Measurements from ENCODE around the gene LRIG1. TPM values are rescaled to one million over a fixed set of nuclear protein-coding genes. Genes with fewer than 3 reads are reported as not detected.

Gene LRIG1
- total and polyA plus RNA-seq, 9 of the 15 experiments (the other 6 are each of a cell fraction or from before 2014, with no cell fraction given), result 0.05 to 0.38 (median 0.13) TPM; not detected in 3

- no peak for TF ChIP-seq NEUROD1 (IDR thresholded peaks at IDR 0.05; ENCODE audit: borderline replicate concordance, low read depth, low read length, partially characterized antibody)
- TF ChIP-seq SIN3A (IDR thresholded peaks at IDR 0.05; ENCODE audit: borderline replicate concordance in 2 of 2, control insufficient read depth in 1 of 2, low read depth in 2 of 2, low read length in 2 of 2), result no peak
- no peak for TF ChIP-seq ETV6 (IDR thresholded peaks at IDR 0.05; ENCODE audit: borderline replicate concordance in 1 of 2, low read depth in 2 of 2, low read length in 1 of 2)
- TF ChIP-seq ETV6 (CRISPR knock-in tag; IDR thresholded peaks at IDR 0.05; ENCODE audit: borderline replicate concordance), result no peak
- TF ChIP-seq RBFOX2 (IDR thresholded peaks at IDR 0.05; ENCODE audit: low read depth, low read length), result no peak
- TF ChIP-seq ZNF57 (CRISPR knock-in tag; IDR thresholded peaks at IDR 0.05), result no peak
- no peak for TF ChIP-seq ZKSCAN1 (IDR thresholded peaks at IDR 0.05; ENCODE audit: low read depth, low read length)
- no peak for TF ChIP-seq ZNF778 (CRISPR knock-in tag; IDR thresholded peaks at IDR 0.05)
- TF ChIP-seq HMG20B (CRISPR knock-in tag; IDR thresholded peaks at IDR 0.05), result no peak
- TF ChIP-seq MAFK (IDR thresholded peaks at IDR 0.05; ENCODE audit: low read length), result no peak
- TF ChIP-seq POLR2H (tag; IDR thresholded peaks at IDR 0.05; ENCODE audit: low read depth), result no peak
- TF ChIP-seq ZNF165 (CRISPR knock-in tag; IDR thresholded peaks at IDR 0.05; ENCODE audit: borderline replicate concordance), result no peak
- TF ChIP-seq NR2C1 (IDR thresholded peaks at IDR 0.05), result no peak
- TF ChIP-seq NR2C1 (tag; IDR thresholded peaks at IDR 0.05), result 0 out of 2 replicates have a peak, but pooled peaks have one; percentile 9
- peak; percentile 37; the same call in 1 of the 2 replicates for TF ChIP-seq NFE2 (IDR thresholded peaks at IDR 0.05; ENCODE audit: low read depth)
- no peak for TF ChIP-seq ZNF224 (CRISPR knock-in tag; IDR thresholded peaks at IDR 0.05)
- no peak for TF ChIP-seq NR2C2 (CRISPR knock-in tag; IDR thresholded peaks at IDR 0.05)
- TF ChIP-seq NR2C2 (tag; IDR thresholded peaks at IDR 0.05), result 0 out of 2 replicates have a peak, but pooled peaks have one; percentile 32
- no peak for TF ChIP-seq CCNT2 (IDR thresholded peaks at IDR 0.05; ENCODE audit: borderline replicate concordance, extremely low read depth, insufficient read length, low read depth, low read length)
- TF ChIP-seq TCF7 (IDR thresholded peaks at IDR 0.05; ENCODE audit: borderline replicate concordance), result no peak
- TF ChIP-seq HEY1 (CRISPR knock-in tag; IDR thresholded peaks at IDR 0.05; ENCODE audit: borderline replicate concordance), result no peak
- no peak for TF ChIP-seq CREB3 (tag; conservative IDR thresholded peaks at IDR 0.05; ENCODE audit: low read depth)
- TF ChIP-seq ZNF134 (CRISPR knock-in tag; conservative IDR thresholded peaks at IDR 0.05), result no peak
- no peak for TF ChIP-seq ZNF274 (IDR thresholded peaks at IDR 0.05; ENCODE audit: borderline replicate concordance, low read depth, low read length)
- TF ChIP-seq KDM5B (IDR thresholded peaks at IDR 0.05; ENCODE audit: insufficient replicate concordance, low read depth, low read length), result no peak
- TF ChIP-seq CSDE1 (IDR thresholded peaks at IDR 0.05), result no peak
- TF ChIP-seq ZNF140 (CRISPR knock-in tag; IDR thresholded peaks at IDR 0.05), result no peak
Observed at GRCh38 chr3:66442254-66443117, 58.3 kb downstream of the LRIG1 start (continued).
